ENCODE data around the gene THOC7.
A peak's percentile ranks its signal among the peaks of the same experiment; 100 is the strongest.

THOC7 gene

GRCh38 chr3:63863150-63864007, at the start of gene THOC7, which contains the start of gene ATXN7:
Gene THOC7, minus strand, starts transcription at chr3:63863805. Its CDS starts 15 bp downstream, at chr3:63863790.
Gene ATXN7, plus strand, starts transcription at chr3:63863867. Its CDS starts 48,732 bp downstream, at chr3:63912599.
- H3K4me3 ChIP-seq (ENCODE audit: low read depth, low read length) = peak within 1 kb of the TSS; percentile 89
- TF ChIP-seq, protein P1, sequence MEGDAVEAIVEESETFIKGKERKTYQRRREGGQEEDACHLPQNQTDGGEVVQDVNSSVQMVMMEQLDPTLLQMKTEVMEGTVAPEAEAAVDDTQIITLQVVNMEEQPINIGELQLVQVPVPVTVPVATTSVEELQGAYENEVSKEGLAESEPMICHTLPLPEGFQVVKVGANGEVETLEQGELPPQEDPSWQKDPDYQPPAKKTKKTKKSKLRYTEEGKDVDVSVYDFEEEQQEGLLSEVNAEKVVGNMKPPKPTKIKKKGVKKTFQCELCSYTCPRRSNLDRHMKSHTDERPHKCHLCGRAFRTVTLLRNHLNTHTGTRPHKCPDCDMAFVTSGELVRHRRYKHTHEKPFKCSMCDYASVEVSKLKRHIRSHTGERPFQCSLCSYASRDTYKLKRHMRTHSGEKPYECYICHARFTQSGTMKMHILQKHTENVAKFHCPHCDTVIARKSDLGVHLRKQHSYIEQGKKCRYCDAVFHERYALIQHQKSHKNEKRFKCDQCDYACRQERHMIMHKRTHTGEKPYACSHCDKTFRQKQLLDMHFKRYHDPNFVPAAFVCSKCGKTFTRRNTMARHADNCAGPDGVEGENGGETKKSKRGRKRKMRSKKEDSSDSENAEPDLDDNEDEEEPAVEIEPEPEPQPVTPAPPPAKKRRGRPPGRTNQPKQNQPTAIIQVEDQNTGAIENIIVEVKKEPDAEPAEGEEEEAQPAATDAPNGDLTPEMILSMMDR (conservative IDR thresholded peaks at IDR 0.05; ENCODE audit: low read depth, low read length) = no peak
- DNase-seq (ENCODE audit: low read depth) = peak; percentile 52

GRCh38 chr3:63912768-63913588, 49.4 kb upstream of the THOC7 start:
- peak; percentile 55 for DNase-seq (ENCODE audit: low read depth)
- TF ChIP-seq, protein P1 (conservative IDR thresholded peaks at IDR 0.05; ENCODE audit: low read depth, low read length) = no peak

GRCh38 chr3:63911873-63912767, 48.5 kb upstream of the THOC7 start, which contains the start of gene SCAANT1:
Gene SCAANT1, minus strand, starts transcription at chr3:63912383.
- TF ChIP-seq, protein P1 (conservative IDR thresholded peaks at IDR 0.05; ENCODE audit: low read depth, low read length) = no peak
- H3K4me3 ChIP-seq (ENCODE audit: low read depth, low read length) = peak within 1 kb of the TSS; percentile 77
- peak; percentile 95 for DNase-seq (ENCODE audit: low read depth)

More at GRCh38 chr3:63912768-63913588, 49.4 kb upstream of the THOC7 start:
- H3K4me3 ChIP-seq (ENCODE audit: low read depth, low read length) = peak overlapping the region; percentile 77

DNA sequence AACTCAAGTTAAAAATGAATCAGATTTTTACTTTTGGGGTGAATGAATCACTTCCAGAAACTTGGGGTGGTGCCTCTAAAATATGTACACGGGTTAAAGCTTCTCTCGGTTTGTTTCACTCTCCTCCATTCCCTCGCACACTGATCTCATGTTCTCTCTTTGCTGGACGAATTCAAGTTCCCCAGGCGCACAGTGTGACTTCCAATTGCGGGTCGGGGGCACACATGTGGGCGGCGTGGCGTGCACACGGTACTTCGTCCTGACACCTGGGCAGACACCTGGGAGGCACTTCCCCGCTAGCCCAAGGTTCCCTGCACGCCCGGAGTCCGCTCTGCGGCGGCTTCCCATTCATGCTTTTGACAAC, 47.9 kb upstream of the THOC7 start:
- TF ChIP-seq, protein P1 (conservative IDR thresholded peaks at IDR 0.05; ENCODE audit: low read depth, low read length) = no peak
- DNase-seq (ENCODE audit: low read depth) = no peak
- peak overlapping the region; percentile 77 for H3K4me3 ChIP-seq (ENCODE audit: low read depth, low read length)

GRCh38 chr3:63910891-63911290, 47.3 kb upstream of the THOC7 start:
- DNase-seq (ENCODE audit: low read depth) = no peak
- TF ChIP-seq, protein P1 (conservative IDR thresholded peaks at IDR 0.05; ENCODE audit: low read depth, low read length) = no peak
- no peak overlapping the region for H3K4me3 ChIP-seq (ENCODE audit: low read depth, low read length)

- TF ChIP-seq, protein P1 (conservative IDR thresholded peaks at IDR 0.05; ENCODE audit: low read depth, low read length) = no peak
- H3K4me3 ChIP-seq (ENCODE audit: low read depth, low read length) = no peak overlapping the region
Observed at GRCh38 chr3:63910001-63910400, 46.4 kb upstream of the THOC7 start.

More at GRCh38 chr3:63910001-63910400, 46.4 kb upstream of the THOC7 start:
- no peak for DNase-seq (ENCODE audit: low read depth)
